Mesendoderm (in vitro differentiated cells): ENCODE data around the gene TMEM41B.
"Not testable (repeated sequence)": the region's sequence is repeated elsewhere in the genome, so short reads cannot be mapped to it uniquely, and the experiment has no call there.

ENCODE experiments used
- DNase-seq: peaks from one replicate; pipeline ENCODE4 v3.0.0; 2013
- H2AK5ac ChIP-seq: 2 replicates; pipeline ENCODE4 v1.6.1; 2013; ENCODE audit warnings: low read length, inconsistent platforms
- H2BK120ac ChIP-seq: 2 replicates; pipeline ENCODE4 v1.6.1; 2013; ENCODE audit warnings: low read depth, mild to moderate bottlenecking, low read length, moderate library complexity, mixed read lengths
- H2BK15ac ChIP-seq: replicated peaks from 2 replicates; pipeline ENCODE4 v1.6.1; 2013; ENCODE audit warnings: low read depth, mild to moderate bottlenecking, moderate library complexity
- H2BK5ac ChIP-seq: 2 replicates; pipeline ENCODE4 v1.6.1; 2013; ENCODE audit warnings: low read length, inconsistent platforms
- H3K18ac ChIP-seq: 2 replicates; pipeline ENCODE4 v1.6.1; 2013; ENCODE audit warnings: mild to moderate bottlenecking, low read length, mixed read lengths
- H3K23ac ChIP-seq: one replicate; pipeline ENCODE4 v1.6.1; 2013; ENCODE audit warnings: low read length
- H3K27ac ChIP-seq: 2 replicates; pipeline ENCODE4 v1.5.1; 2013; ENCODE audit warnings: low read depth, mild to moderate bottlenecking, inconsistent platforms, low read length, moderate library complexity
- H3K27me3 ChIP-seq: 2 replicates; pipeline ENCODE4 v1.6.1; 2013; ENCODE audit warnings: low read length, control low read depth, mild to moderate bottlenecking, inconsistent platforms; ENCODE audit not compliant: insufficient read depth, poor library complexity
- H3K36me3 ChIP-seq: 2 replicates; pipeline ENCODE4 v1.6.1; 2013; ENCODE audit warnings: low read length, inconsistent platforms; ENCODE audit not compliant: control insufficient read depth, insufficient read depth
- H3K4ac ChIP-seq: one replicate; pipeline ENCODE4 v1.6.1; 2013; ENCODE audit warnings: low read depth, mild to moderate bottlenecking, low read length, moderate library complexity
- H3K4me1 ChIP-seq: 2 replicates; pipeline ENCODE4 v1.6.1; 2013; ENCODE audit warnings: low read depth, low read length, inconsistent platforms; ENCODE audit not compliant: control insufficient read depth
- H3K4me2 ChIP-seq: 2 replicates; pipeline ENCODE4 v1.6.1; 2013; ENCODE audit warnings: low read length
- H3K4me3 ChIP-seq: 2 replicates; pipeline ENCODE4 v1.5.1; 2013; ENCODE audit warnings: mild to moderate bottlenecking, low read length
- H3K56ac ChIP-seq: one replicate; pipeline ENCODE4 v1.6.1; 2013; ENCODE audit warnings: low read length
- H3K79me1 ChIP-seq: 2 replicates; pipeline ENCODE4 v1.6.1; 2013; ENCODE audit warnings: low read length, inconsistent platforms
- H3K79me2 ChIP-seq: 2 replicates; pipeline ENCODE4 v1.6.1; 2013; ENCODE audit warnings: mild to moderate bottlenecking, low read length; ENCODE audit not compliant: control insufficient read depth, insufficient read depth
- H3K9ac ChIP-seq: 2 replicates; pipeline ENCODE4 v1.6.1; 2013; ENCODE audit warnings: low read length, inconsistent platforms
- H4K5ac ChIP-seq: one replicate; pipeline ENCODE4 v1.6.1; 2013; ENCODE audit warnings: low read length
- H4K8ac ChIP-seq: one replicate; pipeline ENCODE4 v1.6.1; 2013; ENCODE audit warnings: low read depth, mild to moderate bottlenecking, control low read depth, low read length, moderate library complexity
- WGBS: extraction: QIAGEN DNeasy Blood & Tissue Kit; methylation state at CpG from one replicate; pipeline ENCODE4 v1.1.7; 2013; ENCODE audit warnings: low lambda C conversion rate, missing lambda C conversion rate; ENCODE audit not compliant: insufficient coverage; ENCODE audit errors: extremely low coverage; 5-methylcytosine and 5-hydroxymethylcytosine counted together

TMEM41B gene

DNA sequence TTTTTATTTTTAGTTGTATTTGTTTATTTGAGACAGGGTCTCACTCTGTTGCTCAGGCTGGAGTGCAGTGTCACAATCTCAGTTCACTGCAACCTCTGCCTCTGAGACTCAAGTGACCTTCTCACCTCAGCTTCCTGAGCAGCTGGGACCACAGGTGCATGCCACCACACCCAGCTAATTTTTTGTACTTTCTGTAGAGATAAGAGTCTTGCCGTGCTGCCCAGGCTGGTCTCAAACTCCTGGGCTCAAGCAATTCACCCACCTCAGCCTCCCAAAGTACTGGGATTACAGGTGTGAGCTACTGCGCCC lies 53.6 kb downstream of the TMEM41B start:
- H2BK120ac ChIP-seq, H3K9ac ChIP-seq, H3K79me1 ChIP-seq, H3K36me3 ChIP-seq, H4K8ac ChIP-seq, H3K18ac ChIP-seq, H3K4me3 ChIP-seq, H3K27ac ChIP-seq, H2BK5ac ChIP-seq, H3K23ac ChIP-seq, H3K4ac ChIP-seq, H3K4me1 ChIP-seq, H3K27me3 ChIP-seq, DNase-seq, H4K5ac ChIP-seq, H2AK5ac ChIP-seq, H2BK15ac ChIP-seq, H3K4me2 ChIP-seq, H3K56ac ChIP-seq: not testable (repeated sequence)
- no CpG with 5 or more reads among the region's 2 CpGs for WGBS
- peaks cover 59% of the 10 kb centered on the region for H3K79me2 ChIP-seq

DNA sequence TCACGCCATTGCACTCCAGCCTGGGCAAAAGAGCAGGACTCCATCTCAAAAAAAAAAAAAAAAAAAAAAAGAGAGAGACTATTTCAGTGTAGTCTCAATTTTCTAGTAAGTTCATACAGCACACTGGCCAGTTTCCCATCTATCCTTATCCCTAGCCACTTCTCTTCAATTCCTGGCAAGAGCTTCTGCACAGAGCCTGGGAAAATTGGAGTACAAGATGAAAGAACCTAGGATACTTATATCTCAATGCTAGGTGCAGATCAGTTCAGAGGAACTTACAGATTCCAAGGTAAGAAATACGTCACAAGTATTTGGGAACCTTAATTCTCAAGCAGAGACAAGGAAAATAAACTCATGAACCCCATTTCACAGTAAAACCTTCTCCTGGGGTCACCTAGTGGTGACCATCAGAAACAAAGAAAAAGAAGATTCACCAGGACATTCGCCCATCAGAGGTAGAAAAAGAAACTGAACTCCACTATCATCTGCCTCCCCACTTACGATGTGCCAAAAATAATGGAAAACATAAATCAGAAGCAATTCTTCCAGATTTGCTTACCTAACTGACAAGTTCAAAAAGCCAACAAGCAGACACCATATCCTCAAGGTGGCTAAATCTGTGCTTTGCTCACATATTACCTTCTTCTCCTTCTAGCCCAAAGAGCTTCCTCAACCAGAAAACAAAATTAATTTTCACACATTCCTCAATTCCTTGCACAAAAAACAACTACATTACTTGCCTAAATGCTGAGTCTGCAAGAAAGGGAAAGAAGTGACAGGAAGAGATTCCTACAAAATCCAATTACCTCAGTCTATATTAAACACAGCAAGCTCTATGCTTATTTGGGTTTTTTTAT lies 54.2 kb downstream of the TMEM41B start:
- Histone ChIP-seq H2BK120ac (no peak overlapping the region), H3K27ac (no peak overlapping the region), H3K18ac (no peak overlapping the region), H2BK15ac (no peak overlapping the region), H3K36me3 (no peaks in the 10 kb centered on the region), H3K4me1 (no peaks in the 10 kb centered on the region), H4K8ac (no peak overlapping the region), H2AK5ac (no peak overlapping the region), H3K9ac (no peak overlapping the region), H3K27me3 (no peaks in the 10 kb centered on the region), H3K4me2 (no peak overlapping the region), H2BK5ac (no peak overlapping the region), H3K4me3 (no peak overlapping the region), H3K4ac (no peak overlapping the region), H4K5ac (no peak overlapping the region), H3K79me2 (peaks cover 60% of the 10 kb centered on the region), H3K23ac (no peak overlapping the region), H3K79me1 (peaks cover 4% of the 10 kb centered on the region), H3K56ac (no peak overlapping the region)
- no CpG with 5 or more reads among the region's 4 CpGs for WGBS
- no peak for DNase-seq

DNA sequence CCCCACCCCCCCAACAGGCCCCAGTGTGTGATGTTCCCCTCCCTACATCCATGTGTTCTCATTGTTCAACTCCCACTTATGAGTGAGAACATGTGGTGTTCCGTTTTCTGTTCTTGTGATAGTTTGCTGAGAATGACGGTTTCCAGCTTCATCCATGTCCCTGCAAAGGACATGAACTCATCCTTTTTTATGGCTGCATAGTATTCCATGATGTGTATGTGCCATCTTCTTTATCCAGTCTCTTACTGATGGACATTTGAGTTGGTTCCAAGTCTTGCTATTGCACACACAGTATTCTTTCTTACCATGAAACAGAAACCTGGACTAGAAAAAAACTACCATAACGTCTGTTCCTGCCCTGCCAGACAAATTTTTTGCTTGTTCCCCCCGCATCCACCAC lies 56.1 kb downstream of the TMEM41B start:
- not testable (repeated sequence) for H3K27me3 ChIP-seq, H4K5ac ChIP-seq, H3K4me1 ChIP-seq, H2BK120ac ChIP-seq, H2BK15ac ChIP-seq, H2BK5ac ChIP-seq, DNase-seq, H3K23ac ChIP-seq, H3K4me3 ChIP-seq, H3K27ac ChIP-seq, H4K8ac ChIP-seq, H3K18ac ChIP-seq, H3K56ac ChIP-seq, H3K36me3 ChIP-seq, H3K4me2 ChIP-seq, H2AK5ac ChIP-seq, H3K79me1 ChIP-seq, H3K4ac ChIP-seq, H3K9ac ChIP-seq
- no CpG with 5 or more reads among the region's 4 CpGs for WGBS
- H3K79me2 ChIP-seq = peaks cover 58% of the 10 kb centered on the region

DNA sequence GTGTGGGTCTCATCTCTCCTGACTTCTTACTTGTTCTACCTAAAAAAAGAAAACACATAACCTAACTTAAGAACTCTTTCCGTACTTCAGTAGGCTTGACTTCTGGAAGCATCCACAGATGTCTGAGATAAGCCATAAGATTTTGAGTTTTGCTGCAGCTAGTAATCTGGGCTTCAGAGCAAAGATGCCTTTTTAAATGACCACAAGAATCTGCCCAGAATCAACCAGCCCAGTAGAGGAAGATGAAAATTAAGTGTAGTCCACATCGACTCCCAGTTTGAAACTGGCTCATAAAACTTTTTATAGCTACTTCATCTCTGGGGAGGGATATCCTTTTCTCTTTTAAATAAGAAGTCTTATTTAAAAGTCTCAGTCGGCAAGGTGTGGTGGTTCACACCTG lies 60.0 kb downstream of the TMEM41B start:
- Histone ChIP-seq H2BK120ac (no peak overlapping the region), H3K79me1 (peaks cover 5% of the 10 kb centered on the region), H2AK5ac (no peak overlapping the region), H3K18ac (no peak overlapping the region), H3K4me1 (no peaks in the 10 kb centered on the region), H4K8ac (no peak overlapping the region), H3K79me2 (peaks cover 43% of the 10 kb centered on the region), H3K27me3 (no peaks in the 10 kb centered on the region), H3K23ac (no peak overlapping the region), H3K9ac (no peak overlapping the region), H3K4me3 (no peak overlapping the region), H3K56ac (no peak overlapping the region), H2BK5ac (no peak overlapping the region), H3K36me3 (no peaks in the 10 kb centered on the region), H3K4ac (no peak overlapping the region), H3K4me2 (no peak overlapping the region), H4K5ac (no peak overlapping the region), H3K27ac (no peak overlapping the region), H2BK15ac (no peak overlapping the region)
- no peak for DNase-seq
- WGBS = no CpG with 5 or more reads among the region's 3 CpGs

DNA sequence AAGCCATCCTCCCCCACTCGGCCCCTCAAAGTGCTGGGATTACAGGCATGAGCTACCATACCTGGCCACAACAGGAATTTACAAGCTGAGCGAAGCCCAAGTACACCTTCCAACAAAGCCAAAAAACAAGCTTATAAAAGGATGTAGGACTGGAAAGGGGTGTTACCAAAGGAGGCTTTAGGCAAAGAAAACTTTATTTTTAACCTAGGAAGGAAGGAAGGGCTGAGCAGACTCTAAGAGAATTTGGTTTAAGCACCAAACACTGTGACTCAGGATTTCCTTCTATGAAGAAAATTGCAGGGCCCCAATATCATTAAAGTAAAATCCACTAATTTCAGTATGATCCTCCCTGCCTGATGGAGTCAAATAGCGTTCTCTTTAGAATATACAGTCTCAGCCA lies 61.3 kb downstream of the TMEM41B start:
- Histone ChIP-seq H2BK120ac (no peak overlapping the region), H3K4me2 (no peak overlapping the region), H3K23ac (no peak overlapping the region), H4K5ac (no peak overlapping the region), H3K56ac (no peak overlapping the region), H3K4me1 (no peaks in the 10 kb centered on the region), H3K36me3 (no peaks in the 10 kb centered on the region), H3K18ac (no peak overlapping the region), H3K4me3 (no peak overlapping the region), H2AK5ac (no peak overlapping the region), H2BK15ac (no peak overlapping the region), H3K79me2 (peaks cover 41% of the 10 kb centered on the region), H3K27me3 (no peaks in the 10 kb centered on the region), H2BK5ac (no peak overlapping the region), H4K8ac (no peak overlapping the region), H3K9ac (no peak overlapping the region), H3K27ac (no peak overlapping the region), H3K79me1 (peaks cover 4% of the 10 kb centered on the region), H3K4ac (no peak overlapping the region)
- WGBS = no CpG with 5 or more reads among the region's 3 CpGs
- no peak for DNase-seq

DNA sequence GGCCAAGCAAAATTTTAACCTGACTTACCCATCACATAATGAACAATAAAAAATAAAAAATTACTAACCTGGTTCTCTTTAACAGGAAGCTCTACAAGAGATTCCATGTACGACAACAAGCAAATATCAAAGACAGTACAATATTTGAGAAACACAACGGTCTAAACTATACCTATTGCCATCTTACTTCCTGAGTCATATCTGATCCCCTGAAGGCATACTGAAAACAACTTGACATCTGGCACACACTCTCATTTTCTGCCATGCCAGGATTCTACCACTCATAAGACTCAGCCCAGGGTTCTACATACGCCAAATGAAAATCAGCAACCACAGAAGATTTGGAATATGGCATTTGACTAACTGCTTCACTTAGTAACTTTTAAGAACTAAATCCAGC lies 63.1 kb downstream of the TMEM41B start:
- Histone ChIP-seq H3K56ac (no peak overlapping the region), H3K27me3 (no peaks in the 10 kb centered on the region), H3K9ac (no peak overlapping the region), H3K18ac (no peak overlapping the region), H3K4me3 (no peak overlapping the region), H3K27ac (no peak overlapping the region), H3K79me1 (peaks cover 4% of the 10 kb centered on the region), H3K4ac (no peak overlapping the region), H3K79me2 (peaks cover 44% of the 10 kb centered on the region), H2BK120ac (no peak overlapping the region), H3K4me2 (no peak overlapping the region), H4K8ac (no peak overlapping the region), H2BK15ac (no peak overlapping the region), H2AK5ac (no peak overlapping the region), H4K5ac (no peak overlapping the region), H3K23ac (no peak overlapping the region), H3K4me1 (no peaks in the 10 kb centered on the region), H2BK5ac (no peak overlapping the region), H3K36me3 (no peaks in the 10 kb centered on the region)
- no peak for DNase-seq
- WGBS = no CpG with 5 or more reads among the region's 3 CpGs
